Activated naive CD8-positive, alpha-beta T cell treated with anti-CD3 and anti-CD28 coated beads, Interleukin-2, amount 50 U/mL, for 24 hours (primary cell): Measurements from ENCODE around the gene MEG3.
"Not testable (repeated sequence)": the region's sequence is repeated elsewhere in the genome, so short reads cannot be mapped to it uniquely, and the experiment has no call there.

Experiments used
- ATAC-seq: fragments of 150-1000 bp; cut with Tn5 transposase; one replicate; pipeline ENCODE4 v1.10.0; 2021
- DNase-seq: peaks from one replicate; pipeline ENCODE4 v3.0.0; 2021
- H3K27ac Mint-ChIP-seq: one replicate; pipeline ENCODE4 v1.8.0; 2021; ENCODE audit warnings: mild to moderate bottlenecking, mixed read lengths
- H3K27me3 Mint-ChIP-seq: one replicate; pipeline ENCODE4 v1.8.0; 2021; ENCODE audit warnings: mixed read lengths
- H3K36me3 Mint-ChIP-seq: one replicate; pipeline ENCODE4 v1.8.0; 2021; ENCODE audit warnings: low read depth, mixed read lengths
- H3K4me1 Mint-ChIP-seq: one replicate; pipeline ENCODE4 v1.8.0; 2021; ENCODE audit warnings: mixed read lengths
- H3K4me3 Mint-ChIP-seq: one replicate; pipeline ENCODE4 v1.8.0; 2021; ENCODE audit warnings: mild to moderate bottlenecking, moderate library complexity, mixed read lengths
- H3K9me3 Mint-ChIP-seq: one replicate; pipeline ENCODE4 v1.8.0; 2021; ENCODE audit warnings: mixed read lengths

Gene MEG3

GRCh38 chr14:100801433-100801832 is 24.5 kb upstream of the MEG3 start:
- H3K4me3 Mint-ChIP-seq, DNase-seq, H3K4me1 Mint-ChIP-seq, ATAC-seq, H3K36me3 Mint-ChIP-seq, H3K27me3 Mint-ChIP-seq, H3K9me3 Mint-ChIP-seq, H3K27ac Mint-ChIP-seq: not testable (repeated sequence)

- ATAC-seq, result no peak
- H3K9me3 Mint-ChIP-seq, result no peaks in the 10 kb centered on the region
- H3K4me3 Mint-ChIP-seq, result no peak overlapping the region
- no peak for DNase-seq
- no peak overlapping the region for H3K27ac Mint-ChIP-seq
- peaks cover 1% of the 10 kb centered on the region for H3K27me3 Mint-ChIP-seq
- H3K4me1 Mint-ChIP-seq, result no peaks in the 10 kb centered on the region
- H3K36me3 Mint-ChIP-seq, result no peaks in the 10 kb centered on the region
These were observed 23.7 kb upstream of the MEG3 start for GRCh38 chr14:100802179-100802578.

GRCh38 chr14:100802766-100803165 is 23.2 kb upstream of the MEG3 start:
- no peak for DNase-seq
- Mint-ChIP-seq H3K27ac (no peak overlapping the region), H3K4me1 (no peaks in the 10 kb centered on the region), H3K9me3 (no peaks in the 10 kb centered on the region), H3K27me3 (peaks cover 1% of the 10 kb centered on the region), H3K4me3 (no peak overlapping the region), H3K36me3 (no peaks in the 10 kb centered on the region)
- no peak for ATAC-seq

- H3K27ac Mint-ChIP-seq, result no peak overlapping the region
These were observed 22.7 kb upstream of the MEG3 start for GRCh38 chr14:100803226-100803625.

GRCh38 chr14:100803676-100804075 is 22.2 kb upstream of the MEG3 start:
- no peaks in the 10 kb centered on the region for H3K9me3 Mint-ChIP-seq
- ATAC-seq, result no peak

More at GRCh38 chr14:100803226-100803625, 22.7 kb upstream of the MEG3 start:
- no peaks in the 10 kb centered on the region for H3K9me3 Mint-ChIP-seq
- no peak for ATAC-seq
- peaks cover 1% of the 10 kb centered on the region for H3K27me3 Mint-ChIP-seq
- no peak overlapping the region for H3K4me3 Mint-ChIP-seq
- H3K4me1 Mint-ChIP-seq, result no peaks in the 10 kb centered on the region
- no peak for DNase-seq
- H3K36me3 Mint-ChIP-seq, result no peaks in the 10 kb centered on the region

GRCh38 chr14:100804138-100804537 is 21.8 kb upstream of the MEG3 start:
- Mint-ChIP-seq H3K4me3 (no peak overlapping the region), H3K4me1 (no peaks in the 10 kb centered on the region), H3K27ac (no peak overlapping the region), H3K9me3 (no peaks in the 10 kb centered on the region), H3K36me3 (no peaks in the 10 kb centered on the region), H3K27me3 (peaks cover 5% of the 10 kb centered on the region)
- ATAC-seq (no peak), DNase-seq (no peak)

More at GRCh38 chr14:100803676-100804075, 22.2 kb upstream of the MEG3 start:
- Mint-ChIP-seq H3K27me3 (peaks cover 4% of the 10 kb centered on the region), H3K4me1 (no peaks in the 10 kb centered on the region), H3K4me3 (no peak overlapping the region), H3K27ac (no peak overlapping the region), H3K36me3 (no peaks in the 10 kb centered on the region)
- DNase-seq, result no peak

GRCh38 chr14:100804558-100805309 is 21.2 kb upstream of the MEG3 start:
- DNase-seq, result no peak

GRCh38 chr14:100806386-100806785 is 19.5 kb upstream of the MEG3 start:
- DNase-seq (no peak), ATAC-seq (no peak)
- Mint-ChIP-seq H3K9me3 (peaks cover 4% of the 10 kb centered on the region), H3K36me3 (no peaks in the 10 kb centered on the region), H3K4me3 (no peak overlapping the region), H3K27me3 (peaks cover 8% of the 10 kb centered on the region), H3K4me1 (no peaks in the 10 kb centered on the region), H3K27ac (no peak overlapping the region)

More at GRCh38 chr14:100804558-100805309, 21.2 kb upstream of the MEG3 start:
- H3K9me3 Mint-ChIP-seq, result peaks cover 4% of the 10 kb centered on the region
- no peak for ATAC-seq
- no peaks in the 10 kb centered on the region for H3K36me3 Mint-ChIP-seq
- no peaks in the 10 kb centered on the region for H3K4me1 Mint-ChIP-seq
- H3K27me3 Mint-ChIP-seq, result peaks cover 8% of the 10 kb centered on the region
- H3K4me3 Mint-ChIP-seq, result no peak overlapping the region
- H3K27ac Mint-ChIP-seq, result no peak overlapping the region

GRCh38 chr14:100807496-100807895 is 18.4 kb upstream of the MEG3 start:
- H3K27ac Mint-ChIP-seq, result no peak overlapping the region

GRCh38 chr14:100807979-100808734 is 17.8 kb upstream of the MEG3 start:
- H3K27ac Mint-ChIP-seq, result no peak overlapping the region
- no peak for DNase-seq
- peaks cover 4% of the 10 kb centered on the region for H3K9me3 Mint-ChIP-seq

More at GRCh38 chr14:100807496-100807895, 18.4 kb upstream of the MEG3 start:
- Mint-ChIP-seq H3K36me3 (no peaks in the 10 kb centered on the region), H3K4me3 (no peak overlapping the region), H3K9me3 (peaks cover 4% of the 10 kb centered on the region), H3K4me1 (no peaks in the 10 kb centered on the region), H3K27me3 (peaks cover 13% of the 10 kb centered on the region)
- no peak for DNase-seq
- ATAC-seq, result no peak

GRCh38 chr14:100810435-100810834 is 15.5 kb upstream of the MEG3 start:
- no peak for ATAC-seq
- no peak for DNase-seq
- Mint-ChIP-seq H3K27ac (no peak overlapping the region), H3K4me1 (no peaks in the 10 kb centered on the region), H3K4me3 (no peak overlapping the region), H3K36me3 (no peaks in the 10 kb centered on the region), H3K9me3 (peaks cover 4% of the 10 kb centered on the region), H3K27me3 (peaks cover 13% of the 10 kb centered on the region)

More at GRCh38 chr14:100807979-100808734, 17.8 kb upstream of the MEG3 start:
- Mint-ChIP-seq H3K4me1 (no peaks in the 10 kb centered on the region), H3K36me3 (no peaks in the 10 kb centered on the region), H3K4me3 (no peak overlapping the region), H3K27me3 (peaks cover 13% of the 10 kb centered on the region)
- no peak for ATAC-seq

- H3K27me3 Mint-ChIP-seq, result peaks cover 13% of the 10 kb centered on the region
- ATAC-seq, result no peak
- no peak overlapping the region for H3K4me3 Mint-ChIP-seq
- no peaks in the 10 kb centered on the region for H3K4me1 Mint-ChIP-seq
- H3K27ac Mint-ChIP-seq, result no peak overlapping the region
- peaks cover 4% of the 10 kb centered on the region for H3K9me3 Mint-ChIP-seq
- H3K36me3 Mint-ChIP-seq, result no peaks in the 10 kb centered on the region
- DNase-seq, result no peak
These were observed 15.0 kb upstream of the MEG3 start for GRCh38 chr14:100810861-100811461.

GRCh38 chr14:100813291-100813690 is 12.6 kb upstream of the MEG3 start:
- peaks cover 4% of the 10 kb centered on the region for H3K9me3 Mint-ChIP-seq
- no peak overlapping the region for H3K27ac Mint-ChIP-seq
- no peaks in the 10 kb centered on the region for H3K36me3 Mint-ChIP-seq
- DNase-seq (no peak), ATAC-seq (no peak)
- H3K4me3 Mint-ChIP-seq, result no peak overlapping the region
- peaks cover 13% of the 10 kb centered on the region for H3K27me3 Mint-ChIP-seq
- H3K4me1 Mint-ChIP-seq, result no peaks in the 10 kb centered on the region

GRCh38 chr14:100815478-100816285 is 10.2 kb upstream of the MEG3 start:
- no peaks in the 10 kb centered on the region for H3K9me3 Mint-ChIP-seq
- no peak overlapping the region for H3K27ac Mint-ChIP-seq
- H3K36me3 Mint-ChIP-seq, result no peaks in the 10 kb centered on the region
- ATAC-seq, result no peak
- H3K27me3 Mint-ChIP-seq, result peaks cover 5% of the 10 kb centered on the region
- no peaks in the 10 kb centered on the region for H3K4me1 Mint-ChIP-seq
- DNase-seq, result no peak
- H3K4me3 Mint-ChIP-seq, result no peak overlapping the region
